Gastrocnemius medialis (tissue), 4 donors: Measurements from ENCODE around the gene RNU2-1.

Experiments
- POLR2A ChIP-seq, 2 donors: fragments of 450-650 bp; IDR thresholded peaks; one replicate each; pipeline ENCODE4 v1.6.1; 2017; ENCODE audit warnings: antibody characterized with exemption in 2 of 2, mild to moderate bottlenecking in 2 of 2, moderate library complexity in 2 of 2
- TF ChIP-seq, protein P1 (sequence below), 5 experiments: fragments of 450-650 bp in 3 of 5; fragments of 200-600 bp in 2 of 5; sonication (generic) in 2 of 5; IDR thresholded peaks in 4 of 5; conservative IDR thresholded peaks in 1 of 5; 1 replicate in 4 of 5; 2 replicates in 1 of 5; pipeline ENCODE4 v1.5.1; 2016 to 2019; ENCODE audit warnings: antibody characterized with exemption in 5 of 5, mild to moderate bottlenecking in 3 of 5, moderate library complexity in 3 of 5

- no peak for TF ChIP-seq POLR2A (IDR thresholded peaks at IDR 0.05)
- TF ChIP-seq, protein P1, sequence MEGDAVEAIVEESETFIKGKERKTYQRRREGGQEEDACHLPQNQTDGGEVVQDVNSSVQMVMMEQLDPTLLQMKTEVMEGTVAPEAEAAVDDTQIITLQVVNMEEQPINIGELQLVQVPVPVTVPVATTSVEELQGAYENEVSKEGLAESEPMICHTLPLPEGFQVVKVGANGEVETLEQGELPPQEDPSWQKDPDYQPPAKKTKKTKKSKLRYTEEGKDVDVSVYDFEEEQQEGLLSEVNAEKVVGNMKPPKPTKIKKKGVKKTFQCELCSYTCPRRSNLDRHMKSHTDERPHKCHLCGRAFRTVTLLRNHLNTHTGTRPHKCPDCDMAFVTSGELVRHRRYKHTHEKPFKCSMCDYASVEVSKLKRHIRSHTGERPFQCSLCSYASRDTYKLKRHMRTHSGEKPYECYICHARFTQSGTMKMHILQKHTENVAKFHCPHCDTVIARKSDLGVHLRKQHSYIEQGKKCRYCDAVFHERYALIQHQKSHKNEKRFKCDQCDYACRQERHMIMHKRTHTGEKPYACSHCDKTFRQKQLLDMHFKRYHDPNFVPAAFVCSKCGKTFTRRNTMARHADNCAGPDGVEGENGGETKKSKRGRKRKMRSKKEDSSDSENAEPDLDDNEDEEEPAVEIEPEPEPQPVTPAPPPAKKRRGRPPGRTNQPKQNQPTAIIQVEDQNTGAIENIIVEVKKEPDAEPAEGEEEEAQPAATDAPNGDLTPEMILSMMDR (IDR thresholded peaks at IDR 0.05 in 4 of 5, conservative IDR thresholded peaks at IDR 0.05 in 1 of 5) = no peak
These were observed 49.9 kb downstream of the RNU2-1 start for GRCh38 chr17:43183921-43184320.
